Subcutaneous abdominal adipose tissue (tissue), 5 donors: ENCODE results near the gene GFRA3.

Experiments used
- H3K27ac ChIP-seq: one replicate; pipeline ENCODE4 v1.7.0; 2013; ENCODE audit warnings: low read depth, mild to moderate bottlenecking, inconsistent platforms, low read length, moderate library complexity
- H3K27me3 ChIP-seq, 5 donors: one replicate each; pipeline ENCODE4 v1.7.0; 2013; ENCODE audit warnings: low read length in 5 of 5, inconsistent platforms in 1 of 5; ENCODE audit not compliant: control insufficient read depth in 5 of 5, insufficient read depth in 4 of 5
- H3K36me3 ChIP-seq, 5 donors: one replicate each; pipeline ENCODE4 v1.7.0; 2013; ENCODE audit warnings: low read length in 5 of 5; ENCODE audit not compliant: control insufficient read depth in 5 of 5, insufficient read depth in 5 of 5
- H3K4me1 ChIP-seq, 5 donors: one replicate each; pipeline ENCODE4 v1.7.0; 2013; ENCODE audit warnings: low read length in 5 of 5, mild to moderate bottlenecking in 3 of 5, moderate library complexity in 1 of 5; ENCODE audit not compliant: control insufficient read depth in 5 of 5, insufficient read depth in 5 of 5
- H3K4me3 ChIP-seq, 5 donors: one replicate each; pipeline ENCODE4 v1.7.0; 2013; ENCODE audit warnings: low read length in 5 of 5, low read depth in 1 of 5
- H3K9ac ChIP-seq, 5 donors: one replicate each; pipeline ENCODE4 v1.7.0; 2013; ENCODE audit warnings: low read length in 5 of 5, mild to moderate bottlenecking in 4 of 5, moderate library complexity in 3 of 5
- H3K9me3 ChIP-seq, 5 donors: one replicate each; pipeline ENCODE4 v1.7.0; 2013; ENCODE audit warnings: low read length in 5 of 5; ENCODE audit not compliant: control insufficient read depth in 5 of 5
- donor health status: healthy.
- donor health status: healthy.
- donor health status: healthy.
- donor health status: healthy.
- donor health status: healthy.

The GFRA3 gene

GRCh38 chr5:138280915-138281314 is 6.5 kb upstream of the GFRA3 start:
- H3K9ac ChIP-seq: no peak overlapping the region
- no peak overlapping the region for H3K4me3 ChIP-seq
- no peaks in the 10 kb centered on the region for H3K4me1 ChIP-seq
- peaks cover 0 to 2% (median 0%) of the 10 kb centered on the region in 5 donors for H3K27me3 ChIP-seq
- no peaks in the 10 kb centered on the region for H3K36me3 ChIP-seq
- H3K27ac ChIP-seq: no peak overlapping the region
- H3K9me3 ChIP-seq: no peaks in the 10 kb centered on the region

- peaks cover 10 to 17% (median 14%) of the 10 kb centered on the region in 5 donors for H3K27me3 ChIP-seq
- no peak overlapping the region for H3K27ac ChIP-seq
- no peaks in the 10 kb centered on the region for H3K9me3 ChIP-seq
- no peaks in the 10 kb centered on the region for H3K36me3 ChIP-seq
- no peak overlapping the region for H3K4me3 ChIP-seq
- no peak overlapping the region for H3K9ac ChIP-seq
- H3K4me1 ChIP-seq: peaks cover 0 to 12% (median 4%) of the 10 kb centered on the region in 5 donors
Measured at GRCh38 chr5:138276402-138277054, 2.1 kb upstream of the GFRA3 start.

- H3K9me3 ChIP-seq: no peaks in the 10 kb centered on the region
- H3K4me1 ChIP-seq: peaks cover 0 to 12% (median 4%) of the 10 kb centered on the region in 5 donors
- H3K9ac ChIP-seq: no peak overlapping the region
- H3K27me3 ChIP-seq: peaks cover 10 to 17% (median 14%) of the 10 kb centered on the region in 5 donors
- H3K36me3 ChIP-seq: no peaks in the 10 kb centered on the region
- no peak overlapping the region for H3K4me3 ChIP-seq
- no peak overlapping the region for H3K27ac ChIP-seq
Measured at GRCh38 chr5:138275895-138276294, 1.5 kb upstream of the GFRA3 start.

- Histone ChIP-seq H3K36me3 (no peaks in the 10 kb centered on the region), H3K9me3 (no peaks in the 10 kb centered on the region), H3K27ac (no peak overlapping the region), H3K9ac (no peak overlapping the region), H3K4me1 (peaks cover 0 to 12% (median 4%) of the 10 kb centered on the region in 5 donors), H3K4me3 (no peak overlapping the region), H3K27me3 (peaks cover 10 to 17% (median 14%) of the 10 kb centered on the region in 5 donors)
Measured at GRCh38 chr5:138275379-138275782, 960 bp upstream of the GFRA3 start.

- peaks cover 10 to 17% (median 14%) of the 10 kb centered on the region in 5 donors for H3K27me3 ChIP-seq
- H3K27ac ChIP-seq: no peak overlapping the region
- H3K9ac ChIP-seq: no peak overlapping the region
- H3K4me3 ChIP-seq: peak overlapping the region in 2 of 5 donors; percentile 34 to 49
- H3K36me3 ChIP-seq: no peaks in the 10 kb centered on the region
- no peaks in the 10 kb centered on the region for H3K9me3 ChIP-seq
- H3K4me1 ChIP-seq: peaks cover 0 to 12% (median 4%) of the 10 kb centered on the region in 5 donors
Measured at GRCh38 chr5:138273834-138274188, 610 bp downstream of the GFRA3 start.

GRCh38 chr5:138272681-138273080 is 1.7 kb downstream of the GFRA3 start:
- Histone ChIP-seq H3K4me1 (peaks cover 0 to 12% (median 4%) of the 10 kb centered on the region in 5 donors), H3K27me3 (peaks cover 10 to 17% (median 14%) of the 10 kb centered on the region in 5 donors)

GRCh38 chr5:138271281-138271680 is 3.1 kb downstream of the GFRA3 start:
- Histone ChIP-seq H3K36me3 (no peaks in the 10 kb centered on the region), H3K4me1 (peaks cover 0 to 12% (median 4%) of the 10 kb centered on the region in 5 donors), H3K9ac (no peak overlapping the region), H3K27me3 (peaks cover 10 to 17% (median 14%) of the 10 kb centered on the region in 5 donors), H3K4me3 (no peak overlapping the region), H3K9me3 (no peaks in the 10 kb centered on the region), H3K27ac (no peak overlapping the region)

More at GRCh38 chr5:138272681-138273080, 1.7 kb downstream of the GFRA3 start:
- H3K27ac ChIP-seq: no peak overlapping the region
- no peaks in the 10 kb centered on the region for H3K9me3 ChIP-seq
- no peaks in the 10 kb centered on the region for H3K36me3 ChIP-seq
- H3K9ac ChIP-seq: no peak overlapping the region
- H3K4me3 ChIP-seq: no peak overlapping the region

GRCh38 chr5:138264183-138264582 is 10.2 kb downstream of the GFRA3 start:
- no peaks in the 10 kb centered on the region for H3K36me3 ChIP-seq
- no peak overlapping the region for H3K4me3 ChIP-seq
- no peaks in the 10 kb centered on the region for H3K9me3 ChIP-seq
- peaks cover 0 to 6% (median 0%) of the 10 kb centered on the region in 5 donors for H3K4me1 ChIP-seq
- H3K27ac ChIP-seq: no peak overlapping the region
- no peak overlapping the region for H3K9ac ChIP-seq
- H3K27me3 ChIP-seq: no peaks in the 10 kb centered on the region

- Histone ChIP-seq H3K27me3 (no peaks in the 10 kb centered on the region), H3K27ac (no peak overlapping the region), H3K4me1 (peaks cover 0 to 12% (median 0%) of the 10 kb centered on the region in 5 donors), H3K4me3 (no peak overlapping the region), H3K36me3 (no peaks in the 10 kb centered on the region), H3K9ac (no peak overlapping the region), H3K9me3 (no peaks in the 10 kb centered on the region)
Measured at GRCh38 chr5:138263581-138263980, 10.8 kb downstream of the GFRA3 start.

- Histone ChIP-seq H3K27ac (no peak overlapping the region), H3K9me3 (no peaks in the 10 kb centered on the region), H3K4me1 (peaks cover 0 to 12% (median 0%) of the 10 kb centered on the region in 5 donors), H3K27me3 (no peaks in the 10 kb centered on the region), H3K9ac (no peak overlapping the region), H3K4me3 (no peak overlapping the region), H3K36me3 (no peaks in the 10 kb centered on the region)
Measured at GRCh38 chr5:138258704-138259292, 15.6 kb downstream of the GFRA3 start.
